ENCODE data around the gene SRM. TPM values are rescaled to one million over a fixed set of nuclear protein-coding genes. Genes with fewer than 3 reads are reported as not detected.

Gene SRM
- total and polyA plus RNA-seq, 2 of the 13 experiments (the other 11 are each of a cell fraction or from before 2014, with no cell fraction given): 27.9 to 31.8 TPM

DNA sequence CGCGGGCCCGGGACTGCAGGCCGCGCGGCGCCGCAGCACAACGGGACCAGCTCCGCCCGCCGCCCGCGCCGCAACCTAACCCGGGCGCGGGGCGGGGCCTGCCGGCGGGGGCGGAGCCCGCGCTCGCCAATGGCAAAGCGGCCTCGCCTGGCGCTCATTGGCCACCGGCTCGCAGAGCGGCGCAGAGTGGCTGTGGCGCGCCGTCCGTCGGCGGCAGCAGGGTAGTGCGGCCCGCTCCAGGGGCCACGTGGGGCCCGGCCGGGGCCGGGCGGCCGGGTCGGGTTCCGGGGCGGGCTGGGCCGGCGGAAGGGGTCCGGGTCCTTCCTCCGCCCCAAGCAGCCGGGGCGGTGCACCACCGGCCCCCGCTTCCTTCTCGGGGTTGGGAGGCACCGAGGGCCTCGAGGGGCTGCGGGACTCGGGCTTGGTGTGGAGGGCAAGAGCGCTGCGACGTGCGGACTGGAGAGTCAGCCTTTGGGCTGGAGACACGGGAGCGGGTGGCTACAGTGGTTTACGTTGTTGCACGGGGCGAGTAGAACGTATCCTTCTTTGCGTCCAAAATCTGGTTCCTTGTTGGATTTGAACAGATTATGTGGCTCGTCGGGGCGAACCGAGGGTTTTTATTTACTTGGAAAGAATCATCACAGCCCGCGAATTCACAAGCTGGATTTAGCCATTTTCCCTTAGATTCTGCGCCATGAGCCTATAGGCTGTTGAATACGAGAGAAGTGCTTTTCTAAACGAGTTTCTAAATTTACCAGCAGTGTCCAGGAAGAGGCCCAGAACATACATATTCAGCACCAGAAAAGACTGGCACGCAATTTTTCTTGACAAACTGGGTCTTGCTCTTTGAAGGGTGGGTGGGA lies at the start of gene SRM (continued):
- TF ChIP-seq PHF21A (CRISPR knock-in tag; IDR thresholded peaks at IDR 0.05): no peak
- TF ChIP-seq HOXA3 (CRISPR knock-in tag; IDR thresholded peaks at IDR 0.05): peak; percentile 38; the same call in 1 of the 2 replicates
- no peak for TF ChIP-seq TCF12 (IDR thresholded peaks at IDR 0.05)
- no peak for TF ChIP-seq TCF12 (CRISPR knock-in tag; IDR thresholded peaks at IDR 0.05)
- TF ChIP-seq, protein P1, sequence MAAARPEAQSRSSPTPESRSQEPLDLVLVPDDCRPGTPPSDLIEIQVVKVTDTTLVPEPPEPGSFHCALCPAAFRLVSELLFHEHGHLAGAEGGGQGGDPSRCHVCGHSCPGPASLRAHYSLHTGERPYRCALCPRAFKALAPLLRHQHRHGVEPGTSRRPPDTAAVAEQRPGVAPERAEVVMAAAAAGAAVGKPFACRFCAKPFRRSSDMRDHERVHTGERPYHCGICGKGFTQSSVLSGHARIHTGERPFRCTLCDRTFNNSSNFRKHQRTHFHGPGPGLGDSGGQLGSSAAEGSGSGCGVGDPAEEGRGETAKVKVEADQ (CRISPR knock-in tag; IDR thresholded peaks at IDR 0.05; ENCODE audit: borderline replicate concordance): no peak
- no peak for TF ChIP-seq ZNF572 (CRISPR knock-in tag; IDR thresholded peaks at IDR 0.05)
- TF ChIP-seq SPEN (CRISPR knock-in tag; IDR thresholded peaks at IDR 0.05; ENCODE audit: low read depth): no peak; the same call in 1 of the 2 replicates
- TF ChIP-seq KDM1A (CRISPR knock-in tag; IDR thresholded peaks at IDR 0.05): no peak
- TF ChIP-seq ZFP82 (CRISPR knock-in tag; IDR thresholded peaks at IDR 0.05; ENCODE audit: borderline replicate concordance): no peak
- TF ChIP-seq, protein P2, sequence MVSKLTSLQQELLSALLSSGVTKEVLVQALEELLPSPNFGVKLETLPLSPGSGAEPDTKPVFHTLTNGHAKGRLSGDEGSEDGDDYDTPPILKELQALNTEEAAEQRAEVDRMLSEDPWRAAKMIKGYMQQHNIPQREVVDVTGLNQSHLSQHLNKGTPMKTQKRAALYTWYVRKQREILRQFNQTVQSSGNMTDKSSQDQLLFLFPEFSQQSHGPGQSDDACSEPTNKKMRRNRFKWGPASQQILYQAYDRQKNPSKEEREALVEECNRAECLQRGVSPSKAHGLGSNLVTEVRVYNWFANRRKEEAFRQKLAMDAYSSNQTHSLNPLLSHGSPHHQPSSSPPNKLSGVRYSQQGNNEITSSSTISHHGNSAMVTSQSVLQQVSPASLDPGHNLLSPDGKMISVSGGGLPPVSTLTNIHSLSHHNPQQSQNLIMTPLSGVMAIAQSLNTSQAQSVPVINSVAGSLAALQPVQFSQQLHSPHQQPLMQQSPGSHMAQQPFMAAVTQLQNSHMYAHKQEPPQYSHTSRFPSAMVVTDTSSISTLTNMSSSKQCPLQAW (CRISPR knock-in tag; IDR thresholded peaks at IDR 0.05): no peak
- TF ChIP-seq ZSCAN25 (CRISPR knock-in tag; IDR thresholded peaks at IDR 0.05): no peak
- no peak for TF ChIP-seq AGO1 (IDR thresholded peaks at IDR 0.05; ENCODE audit: low read depth, low read length, poor library complexity, severe bottlenecking)
- TF ChIP-seq NONO (IDR thresholded peaks at IDR 0.05): no peak
- TF ChIP-seq NONO (CRISPR knock-in tag; conservative IDR thresholded peaks at IDR 0.05): 0 out of 2 replicates have a peak, but pooled peaks have one; percentile 47
- TF ChIP-seq ASH2L (IDR thresholded peaks at IDR 0.05; ENCODE audit: insufficient read length, low read depth, low read length): peak; percentile 75
- TF ChIP-seq MXI1 (IDR thresholded peaks at IDR 0.05; ENCODE audit: borderline replicate concordance, low read depth, low read length): peak; percentile 99
- TF ChIP-seq ZNF879 (CRISPR knock-in tag; IDR thresholded peaks at IDR 0.05): no peak
- TF ChIP-seq, protein P3, sequence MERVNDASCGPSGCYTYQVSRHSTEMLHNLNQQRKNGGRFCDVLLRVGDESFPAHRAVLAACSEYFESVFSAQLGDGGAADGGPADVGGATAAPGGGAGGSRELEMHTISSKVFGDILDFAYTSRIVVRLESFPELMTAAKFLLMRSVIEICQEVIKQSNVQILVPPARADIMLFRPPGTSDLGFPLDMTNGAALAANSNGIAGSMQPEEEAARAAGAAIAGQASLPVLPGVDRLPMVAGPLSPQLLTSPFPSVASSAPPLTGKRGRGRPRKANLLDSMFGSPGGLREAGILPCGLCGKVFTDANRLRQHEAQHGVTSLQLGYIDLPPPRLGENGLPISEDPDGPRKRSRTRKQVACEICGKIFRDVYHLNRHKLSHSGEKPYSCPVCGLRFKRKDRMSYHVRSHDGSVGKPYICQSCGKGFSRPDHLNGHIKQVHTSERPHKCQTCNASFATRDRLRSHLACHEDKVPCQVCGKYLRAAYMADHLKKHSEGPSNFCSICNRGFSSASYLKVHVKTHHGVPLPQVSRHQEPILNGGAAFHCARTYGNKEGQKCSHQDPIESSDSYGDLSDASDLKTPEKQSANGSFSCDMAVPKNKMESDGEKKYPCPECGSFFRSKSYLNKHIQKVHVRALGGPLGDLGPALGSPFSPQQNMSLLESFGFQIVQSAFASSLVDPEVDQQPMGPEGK (CRISPR knock-in tag; IDR thresholded peaks at IDR 0.05): peak; percentile 78
- TF ChIP-seq MIER2 (CRISPR knock-in tag; IDR thresholded peaks at IDR 0.05): no peak
- TF ChIP-seq ZNF124 (CRISPR knock-in tag; IDR thresholded peaks at IDR 0.05): no peak
- no peak for TF ChIP-seq U2AF2 (IDR thresholded peaks at IDR 0.05; ENCODE audit: low read depth, low read length)
- TF ChIP-seq ZNF550 (CRISPR knock-in tag; IDR thresholded peaks at IDR 0.05; ENCODE audit: borderline replicate concordance): no peak
- 0 out of 2 replicates have a peak, but pooled peaks have one; percentile 29 for TF ChIP-seq ZNF331 (CRISPR knock-in tag; IDR thresholded peaks at IDR 0.05)
- TF ChIP-seq, protein P4, sequence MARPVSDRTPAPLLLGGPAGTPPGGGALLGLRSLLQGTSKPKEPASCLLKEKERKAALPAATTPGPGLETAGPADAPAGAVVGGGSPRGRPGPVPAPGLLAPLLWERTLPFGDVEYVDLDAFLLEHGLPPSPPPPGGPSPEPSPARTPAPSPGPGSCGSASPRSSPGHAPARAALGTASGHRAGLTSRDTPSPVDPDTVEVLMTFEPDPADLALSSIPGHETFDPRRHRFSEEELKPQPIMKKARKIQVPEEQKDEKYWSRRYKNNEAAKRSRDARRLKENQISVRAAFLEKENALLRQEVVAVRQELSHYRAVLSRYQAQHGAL (CRISPR knock-in tag; IDR thresholded peaks at IDR 0.05; ENCODE audit: not compliant biosample characterization): no peak
- no peak for TF ChIP-seq ZMYM3 (CRISPR knock-in tag; IDR thresholded peaks at IDR 0.05)
- TF ChIP-seq ZFX (CRISPR knock-in tag; IDR thresholded peaks at IDR 0.05; ENCODE audit: low read depth): peak; percentile 71; the same call in 1 of the 2 replicates
